ENCODE measurements around the gene EGFLAM.
A peak's percentile ranks its signal among the peaks of the same experiment; 100 is the strongest.
"Not testable (repeated sequence)": the region's sequence is repeated elsewhere in the genome, so short reads cannot be mapped to it uniquely, and the experiment has no call there.

Gene EGFLAM

DNA sequence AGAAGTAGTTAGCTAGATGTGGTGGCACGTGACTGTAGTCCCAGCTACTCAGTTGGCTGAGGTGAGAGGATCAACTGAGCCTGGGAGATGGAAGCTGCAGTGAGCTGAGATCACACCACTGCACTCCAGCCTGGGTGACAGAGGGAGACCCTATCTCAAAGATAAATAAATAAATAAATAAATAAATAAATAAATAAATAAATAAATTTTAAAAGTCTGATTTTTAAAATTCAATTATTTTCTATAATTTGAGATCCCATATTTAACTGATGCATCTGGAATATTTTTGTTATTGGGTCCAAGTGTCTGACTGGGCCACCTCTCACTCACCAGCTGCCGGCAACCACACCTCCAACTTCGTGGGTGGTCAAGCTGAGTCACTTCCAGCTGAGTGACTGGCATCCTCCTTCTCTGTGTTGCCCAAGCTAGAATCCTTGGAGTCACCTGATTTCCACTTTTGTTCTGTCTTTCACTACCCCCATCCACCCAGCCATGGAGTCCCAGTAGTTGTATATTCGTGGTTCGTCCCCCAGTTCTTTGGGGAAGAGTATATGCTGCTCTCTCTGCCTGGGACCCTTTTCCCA lies 70.9 kb downstream of the EGFLAM start:
- DNase-seq (ENCODE audit: low spot score): peak; percentile 65

DNA sequence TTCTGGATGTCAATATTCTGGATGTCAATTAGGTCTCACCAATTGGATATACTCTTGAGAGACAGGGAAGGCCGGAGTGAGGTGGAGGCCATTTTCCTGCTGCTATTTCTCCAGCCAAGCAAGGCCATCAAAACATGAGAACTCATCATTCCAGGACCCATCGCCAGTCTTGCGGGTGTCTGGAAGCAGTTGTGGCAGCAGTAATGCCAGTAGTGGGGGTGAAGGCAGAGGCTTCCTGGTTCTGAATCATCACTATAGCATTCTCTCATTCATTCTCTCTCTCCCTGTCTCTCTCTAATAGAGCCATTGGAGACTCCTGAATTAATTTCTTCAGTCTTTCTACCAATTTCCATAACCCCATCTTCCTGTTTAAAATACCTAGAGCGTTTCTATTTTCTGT lies 71.8 kb downstream of the EGFLAM start:
- DNase-seq (ENCODE audit: low spot score): no peak

DNA sequence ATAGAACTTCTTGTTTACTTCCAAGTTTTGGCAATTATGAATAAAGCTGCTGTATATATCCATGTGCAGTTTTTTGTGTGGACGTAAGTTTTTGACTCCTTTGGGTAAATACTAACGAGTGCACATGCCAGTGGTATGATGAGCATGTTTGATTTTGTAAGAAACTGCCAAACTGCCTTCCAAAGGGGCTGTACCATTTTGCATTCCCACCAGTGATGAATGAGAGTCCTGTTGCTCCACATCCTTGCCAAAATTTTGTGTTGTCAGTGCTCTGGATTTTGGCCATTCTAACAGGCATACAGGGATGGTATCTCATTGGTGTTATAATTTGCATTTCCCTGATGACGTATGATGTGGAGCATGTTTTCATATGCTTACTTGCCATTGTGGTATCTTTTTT lies 73.5 kb downstream of the EGFLAM start:
- DNase-seq (ENCODE audit: low spot score): no peak

DNA sequence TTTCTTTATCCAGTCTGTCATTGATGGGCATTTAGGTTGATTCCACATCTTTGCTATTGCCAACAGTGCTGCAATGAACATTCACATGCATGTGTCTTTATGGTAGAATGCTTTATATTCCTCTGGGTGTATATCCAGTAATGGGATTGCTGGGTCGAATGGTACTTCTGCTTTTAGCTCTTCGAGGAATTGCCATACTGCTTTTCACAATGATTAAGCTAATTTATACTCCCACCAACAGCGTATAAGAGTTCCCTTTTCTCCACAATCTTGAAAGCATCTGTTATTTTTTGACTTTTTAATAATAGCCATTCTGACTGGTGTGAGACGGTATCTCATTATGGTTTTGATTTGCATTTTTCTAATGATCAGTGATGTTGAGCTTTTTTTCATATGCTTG lies 74.8 kb downstream of the EGFLAM start:
- DNase-seq (ENCODE audit: low spot score): not testable (repeated sequence)

DNA sequence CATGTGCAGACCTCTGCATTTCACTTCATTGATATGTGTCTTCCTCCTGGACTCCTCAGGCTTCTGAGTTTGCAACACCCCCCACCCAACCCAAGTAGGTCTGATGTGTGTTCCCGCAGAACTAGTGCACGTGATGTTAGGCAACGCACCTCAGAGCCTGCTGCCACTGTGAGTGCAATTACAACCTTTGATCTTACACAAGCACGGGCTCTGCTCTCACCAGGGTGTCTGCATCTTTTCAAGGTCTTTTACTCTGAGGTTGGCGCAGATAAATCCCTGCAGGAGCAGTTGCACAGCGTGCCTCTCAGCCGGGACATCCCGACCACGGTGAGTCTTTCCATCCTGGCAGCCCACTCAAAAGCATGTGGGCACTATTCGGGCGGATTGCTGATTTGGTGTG lies 80.1 kb downstream of the EGFLAM start:
- DNase-seq (ENCODE audit: low spot score): no peak

DNA sequence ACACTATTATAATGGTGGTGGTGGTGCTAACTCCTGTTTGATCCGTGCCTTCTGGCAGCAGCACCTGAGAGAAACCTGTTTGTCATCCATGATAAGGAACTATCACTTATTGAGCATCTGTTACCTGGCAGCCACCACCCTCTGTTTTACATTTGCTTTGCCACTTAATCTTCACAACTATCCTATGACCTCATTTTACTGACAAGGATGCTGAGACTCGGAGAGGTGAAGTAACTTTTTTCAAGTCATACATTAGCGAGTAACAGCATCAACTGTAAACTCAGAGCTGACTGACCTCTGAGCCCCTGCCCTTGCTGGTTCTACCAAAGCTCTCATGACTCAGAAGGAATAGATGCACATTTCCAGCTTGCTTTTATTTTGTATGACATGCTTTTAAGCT lies 81.1 kb downstream of the EGFLAM start:
- no peak for DNase-seq (ENCODE audit: low spot score)

DNA sequence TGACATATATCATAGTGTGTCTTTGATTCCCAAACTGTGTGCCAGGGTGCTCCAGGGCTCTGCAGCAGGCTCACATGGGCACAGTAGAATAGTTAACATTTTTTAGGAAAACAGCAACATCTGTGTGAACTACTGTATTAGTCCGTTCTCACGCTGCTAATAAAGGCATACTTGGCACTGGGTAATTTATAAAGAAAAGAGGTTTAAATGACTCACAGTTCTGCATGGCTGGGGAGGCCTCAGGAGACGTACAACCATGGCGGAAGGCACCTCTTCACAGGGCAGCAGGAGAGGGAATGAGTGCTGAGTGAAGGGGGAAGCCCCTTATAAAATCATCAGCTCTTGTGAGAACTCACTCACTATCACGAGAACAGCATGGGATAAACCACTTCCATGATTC lies 82.7 kb downstream of the EGFLAM start:
- no peak for DNase-seq (ENCODE audit: low spot score)

DNA sequence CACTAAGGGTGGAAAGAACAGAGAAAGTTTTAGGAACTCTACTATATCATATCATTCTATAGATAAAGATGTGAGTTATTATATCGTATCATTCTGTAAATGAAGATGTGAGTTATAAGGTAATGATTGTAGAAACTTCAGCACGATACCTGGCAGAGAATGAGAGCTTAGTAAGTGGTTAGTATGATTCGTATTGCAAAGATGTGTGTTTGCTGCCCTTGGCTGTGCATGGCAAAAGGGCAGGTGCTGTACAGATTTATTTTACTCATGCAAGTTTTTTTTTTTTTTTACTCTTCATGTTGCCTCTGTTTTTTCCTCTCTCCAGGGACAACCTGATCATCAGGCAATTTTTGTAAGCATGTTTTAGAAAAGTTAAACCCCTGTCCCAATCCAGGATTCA lies 83.3 kb downstream of the EGFLAM start:
- no peak for DNase-seq (ENCODE audit: low spot score)

DNA sequence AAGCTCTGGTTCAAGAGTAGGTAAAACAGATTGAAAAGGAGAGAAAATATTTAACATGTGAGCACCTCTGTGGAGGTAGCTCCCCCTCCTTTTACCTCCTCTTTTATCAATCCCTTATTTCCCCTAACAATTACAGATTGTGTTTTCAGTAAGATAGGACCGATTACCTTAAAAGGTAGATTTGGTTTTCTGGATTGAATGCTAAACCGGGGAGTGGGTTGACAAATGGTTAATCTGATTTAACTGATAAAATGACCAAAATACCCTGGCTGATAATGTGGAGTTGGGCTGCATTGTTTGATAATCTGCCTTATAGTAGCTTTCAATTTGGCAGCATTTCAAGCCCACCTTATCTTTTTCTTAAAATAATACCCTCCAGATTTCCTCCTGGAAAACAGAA lies 83.9 kb downstream of the EGFLAM start:
- DNase-seq (ENCODE audit: low spot score): no peak

DNA sequence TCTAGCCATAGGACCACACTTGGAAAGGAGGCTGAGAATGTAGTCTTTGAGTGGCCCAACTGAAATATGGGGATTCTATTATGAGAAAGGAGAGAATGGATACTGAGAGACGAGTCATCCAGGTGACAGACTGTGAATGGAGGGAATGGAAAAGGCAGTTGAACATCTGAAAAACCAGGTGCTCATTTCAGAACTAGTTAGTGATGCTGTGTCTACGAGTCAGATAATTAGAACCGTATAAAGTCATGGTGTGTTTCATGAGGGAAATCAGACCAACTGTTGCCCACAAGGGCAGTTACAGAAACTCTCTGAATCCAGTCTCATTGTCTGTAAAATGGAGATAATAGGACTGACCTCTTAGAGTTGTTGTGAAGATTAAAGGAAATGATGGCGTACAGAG lies 86.5 kb downstream of the EGFLAM start:
- no peak for DNase-seq (ENCODE audit: low spot score)

DNA sequence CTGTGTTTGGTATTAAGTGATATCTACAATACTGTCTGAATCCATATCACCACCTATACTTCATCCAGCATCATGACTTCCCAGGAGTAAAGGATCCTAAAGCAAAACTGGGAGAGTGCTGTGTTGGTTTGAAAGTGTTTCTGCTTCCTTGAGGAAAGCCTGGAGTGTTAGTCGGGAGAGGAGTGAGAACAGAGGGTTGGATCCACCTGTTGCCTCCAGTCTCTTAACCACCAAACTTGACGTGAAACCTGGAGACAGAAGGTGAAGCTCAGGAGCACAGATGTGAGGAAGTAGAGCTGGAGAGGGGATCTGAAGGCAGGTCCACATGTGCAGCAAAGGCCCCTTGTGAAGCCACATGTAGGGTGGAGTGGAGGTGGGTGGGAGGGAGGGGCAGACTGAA lies 88.2 kb downstream of the EGFLAM start:
- DNase-seq (ENCODE audit: low spot score): no peak

DNA sequence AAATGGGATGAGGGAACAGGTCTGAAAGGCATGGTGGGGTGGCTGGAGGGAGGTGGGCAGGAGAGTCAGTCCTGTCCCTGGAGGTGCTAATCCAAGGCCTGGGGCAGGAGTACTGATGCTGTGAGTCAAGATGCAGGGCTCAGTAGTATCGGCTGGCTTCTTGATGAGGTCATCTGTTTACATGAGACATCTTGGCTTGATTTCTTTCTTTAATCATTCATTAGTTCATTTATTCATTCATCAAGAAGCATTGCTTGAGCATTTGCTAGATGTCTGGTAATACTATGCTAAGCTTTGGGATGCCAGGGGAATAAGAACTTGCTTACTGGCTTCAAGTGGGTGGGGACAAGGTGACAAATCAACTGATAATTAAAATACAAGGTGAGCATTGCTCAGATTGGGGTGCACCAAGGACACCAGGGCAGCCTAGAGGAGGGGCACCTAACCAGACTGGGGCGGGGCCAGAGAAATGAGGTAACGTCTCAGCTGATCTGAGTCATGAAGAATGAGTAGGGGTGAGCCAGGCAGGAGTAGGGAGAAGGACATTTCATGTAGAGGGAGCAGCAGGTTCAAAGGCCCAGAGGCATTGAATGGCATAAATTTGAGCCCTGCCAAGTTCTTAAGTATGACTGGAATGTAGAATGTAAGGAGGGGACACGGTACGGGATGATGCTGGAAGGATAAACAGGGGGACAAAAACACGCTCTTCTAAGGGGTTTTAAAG lies 88.8 kb downstream of the EGFLAM start:
- DNase-seq (ENCODE audit: low spot score): no peak

DNA sequence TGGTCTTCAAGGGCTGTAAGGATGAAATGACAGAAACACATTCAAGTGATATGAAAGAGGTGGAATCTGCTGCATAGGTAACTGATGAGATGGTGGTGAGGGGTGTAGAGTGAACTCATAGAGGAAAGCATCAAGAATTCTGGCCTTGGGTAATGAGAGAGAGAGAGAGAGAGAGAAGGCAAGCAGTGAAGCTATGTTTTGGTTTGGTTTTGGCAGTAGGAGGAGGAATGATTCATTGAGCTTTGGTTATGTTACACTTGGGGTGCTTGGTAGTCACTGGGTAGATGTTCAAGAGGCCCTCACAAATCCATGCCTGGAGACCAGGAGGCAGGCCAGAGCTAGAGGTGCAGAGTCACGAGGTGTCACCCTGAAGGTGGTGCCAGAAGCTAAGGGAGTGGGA lies 89.5 kb downstream of the EGFLAM start:
- no peak for DNase-seq (ENCODE audit: low spot score)

DNA sequence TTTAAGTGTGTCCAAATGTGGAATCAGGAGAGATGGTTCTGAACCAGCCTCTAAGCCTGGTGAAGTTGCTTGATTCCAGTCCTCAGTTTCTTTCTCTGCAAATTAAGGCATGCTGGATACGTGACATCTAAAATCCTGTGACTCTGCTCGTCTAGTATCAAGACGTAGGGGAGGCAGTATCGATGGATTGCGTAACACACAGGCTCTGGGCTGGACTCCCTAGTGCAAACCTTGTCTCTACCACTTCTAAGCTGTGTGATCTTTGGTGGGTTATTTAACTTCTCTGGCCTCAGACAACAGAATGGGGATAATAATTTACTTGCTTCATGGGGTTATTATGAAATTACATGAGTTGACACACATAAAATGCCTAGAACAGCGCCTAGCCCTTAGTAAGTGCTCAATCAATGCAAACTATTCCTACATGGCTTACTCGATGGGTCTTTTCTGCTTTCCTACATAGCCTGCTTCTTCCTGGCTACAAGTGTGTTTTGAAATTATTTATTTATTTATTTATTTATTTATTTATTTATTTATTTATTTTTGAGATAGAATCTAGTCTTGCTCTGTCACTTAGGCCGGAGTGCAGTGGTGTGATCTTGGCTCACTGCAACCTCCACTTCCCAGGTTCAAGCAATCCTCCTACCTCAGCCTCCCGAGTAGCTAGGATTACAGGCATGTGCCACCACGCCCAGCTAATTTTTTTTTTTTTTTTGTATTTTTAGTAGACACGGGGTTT lies 102.1 kb downstream of the EGFLAM start:
- DNase-seq (ENCODE audit: low spot score): no peak

DNA sequence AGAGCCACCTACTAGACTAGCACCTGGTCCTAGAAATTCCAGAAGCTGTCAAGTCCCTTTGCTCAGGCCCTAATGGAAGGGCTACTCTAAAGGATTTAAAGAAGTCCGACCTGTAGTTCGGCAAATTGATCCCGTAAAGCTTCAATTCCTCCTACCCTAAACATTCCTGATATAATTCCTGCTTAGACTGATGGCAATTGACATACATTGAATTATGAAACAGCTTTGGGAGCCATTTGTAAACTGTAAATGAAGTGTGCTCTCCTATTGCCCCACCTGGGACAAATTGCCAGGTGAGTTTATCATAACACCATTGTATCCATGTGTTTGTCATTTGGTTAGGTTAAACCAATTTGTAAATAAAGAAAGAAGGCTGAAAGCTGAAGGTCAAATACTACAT lies 104.4 kb downstream of the EGFLAM start:
- no peak for DNase-seq (ENCODE audit: low spot score)

DNA sequence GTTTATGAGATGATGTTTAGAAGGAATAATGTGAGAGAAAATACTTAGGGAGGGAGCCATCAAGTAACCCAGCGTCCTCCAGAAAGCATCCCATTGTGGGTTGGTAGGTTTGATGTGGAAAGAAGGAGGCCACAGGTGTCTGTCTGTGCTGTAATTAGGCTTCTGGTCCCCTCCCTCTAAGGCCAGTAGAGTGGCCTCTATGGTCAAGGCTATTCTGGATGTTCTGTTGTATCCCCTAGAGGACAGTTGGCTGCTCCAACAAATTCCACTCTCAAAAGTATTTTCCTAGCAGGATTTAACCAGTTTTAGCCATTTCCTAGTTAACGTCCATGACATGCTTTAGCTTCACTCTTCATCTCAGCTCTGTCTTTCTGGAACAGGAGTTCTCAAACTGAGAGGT lies 106.5 kb downstream of the EGFLAM start:
- no peak for DNase-seq (ENCODE audit: low spot score)

DNA sequence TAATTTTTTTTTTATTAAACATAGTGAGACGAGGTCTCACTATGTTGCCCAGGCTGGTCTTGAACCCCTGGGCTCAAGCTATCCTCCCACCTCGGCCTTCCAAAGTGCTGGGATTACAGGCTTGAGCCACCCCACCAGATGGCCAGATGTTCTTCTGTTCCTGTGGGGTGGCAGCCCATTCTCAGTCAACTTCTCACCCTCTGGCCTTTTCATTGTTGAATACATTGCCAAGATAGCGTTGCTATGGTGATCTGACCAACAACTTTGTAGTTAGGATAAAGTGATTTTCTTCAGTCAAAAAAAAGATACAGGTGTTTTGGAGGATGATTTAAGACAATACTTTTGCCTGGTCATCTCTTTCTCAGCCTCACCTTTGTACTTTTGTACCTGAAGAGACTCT lies 109.1 kb downstream of the EGFLAM start:
- no peak for DNase-seq (ENCODE audit: low spot score)

DNA sequence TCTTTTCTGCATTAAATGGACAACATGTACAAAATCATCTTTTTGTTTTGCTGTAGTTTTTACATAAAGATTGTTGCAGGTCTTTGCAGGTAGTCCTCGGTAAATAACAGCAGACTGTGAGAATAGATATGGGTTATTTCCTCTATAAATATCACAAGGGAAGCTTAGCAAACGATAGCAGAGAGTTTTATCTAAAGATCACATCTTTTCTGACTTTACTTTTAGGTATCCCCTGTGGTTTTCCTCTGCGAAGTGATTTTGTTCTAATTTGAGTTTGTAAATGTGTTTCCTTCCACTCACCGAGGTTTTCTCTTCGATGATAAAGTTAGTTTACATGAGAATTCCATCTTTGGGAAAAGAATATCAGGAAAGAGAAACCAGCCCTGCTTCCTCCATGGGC lies 109.6 kb downstream of the EGFLAM start:
- no peak for DNase-seq (ENCODE audit: low spot score)

DNA sequence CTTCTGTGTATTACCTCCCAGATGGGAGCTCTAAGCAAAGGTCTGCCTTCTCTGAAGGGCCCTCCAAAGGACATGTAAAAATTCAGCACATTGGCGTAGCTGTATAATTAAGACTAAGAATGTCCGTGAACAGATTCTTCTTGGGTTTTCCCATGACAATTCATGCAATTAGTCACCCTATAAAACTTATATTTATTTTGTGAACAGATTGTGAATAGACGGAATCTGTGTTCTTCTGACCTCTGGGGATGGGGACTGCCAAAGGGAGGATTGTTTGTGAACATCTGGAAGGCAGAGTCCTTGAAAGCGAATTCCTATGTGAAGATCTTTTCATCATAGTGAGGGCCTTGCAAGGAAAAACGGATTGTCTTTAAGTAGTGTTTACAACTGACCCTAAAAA lies 111.3 kb downstream of the EGFLAM start:
- DNase-seq (ENCODE audit: low spot score): no peak

DNA sequence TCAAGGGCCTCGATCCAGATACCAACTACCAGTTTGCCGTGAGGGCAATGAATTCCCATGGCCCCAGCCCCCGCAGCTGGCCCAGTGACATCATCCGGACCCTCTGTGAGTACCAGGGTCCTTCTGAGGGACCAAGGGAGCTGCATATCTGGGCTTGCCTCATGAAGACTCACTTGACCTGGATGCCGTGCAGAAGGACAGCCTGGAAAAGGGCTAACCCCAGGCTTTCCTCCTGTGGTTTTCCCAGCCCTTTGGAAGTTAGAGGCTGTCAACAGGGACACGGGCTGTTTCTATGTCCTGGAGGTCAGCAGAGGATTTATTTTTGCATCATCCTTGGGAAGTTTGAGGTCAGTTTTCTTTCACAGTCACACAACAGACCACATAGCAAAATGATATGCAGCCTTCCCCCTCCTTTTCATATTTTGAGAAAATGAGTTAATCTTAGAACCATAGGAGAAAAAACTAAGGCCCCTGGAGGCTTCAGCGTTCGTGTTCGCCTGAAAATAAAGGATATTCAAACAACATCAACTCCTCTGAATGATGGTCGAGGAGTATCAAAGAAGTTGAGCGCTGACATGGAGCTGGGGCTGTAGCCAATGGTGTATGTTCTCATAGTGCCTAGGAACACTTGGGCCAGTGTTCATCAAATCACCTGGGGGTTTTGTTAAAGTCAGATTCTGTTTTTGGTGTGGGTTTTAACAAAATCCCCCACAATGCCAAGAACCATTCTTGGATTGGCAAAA lies 112.2 kb downstream of the EGFLAM start:
- no peak for DNase-seq (ENCODE audit: low spot score)

DNA sequence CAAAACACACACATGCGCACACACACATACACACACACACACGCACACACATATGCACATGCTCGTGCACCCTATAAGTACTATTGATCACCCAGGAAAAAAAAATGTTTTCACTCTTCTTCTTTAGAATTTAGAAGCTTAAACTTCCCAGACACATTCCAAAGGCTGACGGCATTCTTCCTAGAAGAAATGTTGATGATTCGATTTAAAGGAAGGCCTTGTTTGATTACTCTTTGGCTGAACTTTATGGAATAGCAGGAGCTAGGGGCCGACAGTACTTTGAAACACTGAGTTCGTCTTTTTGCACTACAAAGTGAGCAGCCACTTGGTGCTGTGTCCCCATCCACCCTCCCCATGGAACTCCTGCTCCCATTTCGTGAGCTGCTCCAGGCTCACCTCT lies 113.2 kb downstream of the EGFLAM start:
- no peak for DNase-seq (ENCODE audit: low spot score)

DNA sequence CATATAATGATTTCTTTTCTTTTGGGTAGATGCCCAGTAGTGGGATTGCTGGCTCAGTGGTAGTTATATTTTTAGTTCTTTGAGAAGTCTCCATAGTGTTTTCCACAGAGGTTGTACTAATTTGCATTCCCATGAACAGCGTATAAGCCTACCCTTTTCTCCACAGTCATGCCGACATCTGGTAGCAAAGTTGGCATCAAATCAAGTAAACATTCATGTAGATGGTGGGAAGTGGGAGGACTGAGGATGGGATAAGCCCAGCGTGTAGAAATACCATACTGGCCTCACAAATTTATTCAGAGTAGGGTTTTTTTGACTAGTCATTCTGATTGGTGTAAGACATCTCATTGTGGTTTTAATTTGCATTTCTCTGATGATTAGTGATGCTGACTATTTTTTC lies 115.4 kb downstream of the EGFLAM start:
- no peak for DNase-seq (ENCODE audit: low spot score)

DNA sequence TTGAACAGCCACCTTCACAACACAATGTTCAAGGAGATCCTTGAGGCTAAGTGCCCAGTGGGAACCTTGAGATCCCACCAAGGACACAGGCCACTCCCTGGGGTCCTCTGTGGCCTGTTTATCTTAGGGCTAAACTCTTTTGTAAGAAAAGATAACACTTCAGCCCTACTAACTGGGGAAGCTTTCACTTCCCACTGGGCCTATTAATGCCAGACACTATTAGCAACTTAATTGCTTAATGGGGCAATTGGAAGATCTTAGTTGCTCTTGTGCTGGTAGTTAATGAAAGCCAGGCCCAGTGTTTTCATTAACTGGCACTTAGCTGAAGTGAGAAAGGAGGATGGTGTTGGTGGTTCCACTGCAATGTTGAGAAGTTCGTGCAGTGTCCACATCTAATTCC lies 117.1 kb downstream of the EGFLAM start:
- DNase-seq (ENCODE audit: low spot score): no peak

Measured in kidney capillary endothelial cell (primary cell).